Nephron progenitor cell (in vitro differentiated cells): ENCODE results near the gene HS3ST4.

Experiments used
- DNase-seq: peaks from one replicate; pipeline ENCODE4 v3.0.0; 2021
- H3K27ac Mint-ChIP-seq: 2 replicates; pipeline ENCODE4 v1.8.0; 2021; ENCODE audit warnings: mild to moderate bottlenecking, moderate library complexity, mixed read lengths
- H3K27me3 Mint-ChIP-seq: 2 replicates; pipeline ENCODE4 v1.8.0; 2021; ENCODE audit warnings: mild to moderate bottlenecking, low read depth, mixed read lengths; ENCODE audit not compliant: poor library complexity
- H3K36me3 Mint-ChIP-seq: 2 replicates; pipeline ENCODE4 v1.8.0; 2021; ENCODE audit warnings: low read depth, mixed read lengths
- H3K4me1 Mint-ChIP-seq: 2 replicates; pipeline ENCODE4 v1.8.0; 2021; ENCODE audit warnings: mixed read lengths
- H3K4me3 Mint-ChIP-seq: 2 replicates; pipeline ENCODE4 v1.8.0; 2021; ENCODE audit warnings: mild to moderate bottlenecking, moderate library complexity, mixed read lengths
- H3K9me3 Mint-ChIP-seq: 2 replicates; pipeline ENCODE4 v1.8.0; 2021; ENCODE audit warnings: mild to moderate bottlenecking, moderate library complexity, mixed read lengths
- CTCF ChIP-seq: fragments of 200-600 bp; sonication (generic); IDR thresholded peaks from 2 replicates; pipeline ENCODE4 v1.5.0; 2021; ENCODE audit warnings: antibody characterized with exemption

The HS3ST4 gene

GRCh38 chr16:26157319-26157718 lies 465.6 kb downstream of the HS3ST4 start:
- no peak overlapping the region for H3K4me3 Mint-ChIP-seq
- H3K36me3 Mint-ChIP-seq, result no peaks in the 10 kb centered on the region
- H3K27me3 Mint-ChIP-seq, result peaks cover 3% of the 10 kb centered on the region
- TF ChIP-seq CTCF, result no peak
- H3K9me3 Mint-ChIP-seq, result peaks cover 5% of the 10 kb centered on the region
- H3K4me1 Mint-ChIP-seq, result peaks cover 14% of the 10 kb centered on the region
- DNase-seq, result no peak
- no peak overlapping the region for H3K27ac Mint-ChIP-seq

- no peaks in the 10 kb centered on the region for H3K36me3 Mint-ChIP-seq
- no peak for TF ChIP-seq CTCF
- no peak for DNase-seq
- H3K4me3 Mint-ChIP-seq, result no peak overlapping the region
- no peak overlapping the region for H3K27ac Mint-ChIP-seq
- H3K9me3 Mint-ChIP-seq, result peaks cover 5% of the 10 kb centered on the region
- peaks cover 14% of the 10 kb centered on the region for H3K4me1 Mint-ChIP-seq
- peaks cover 3% of the 10 kb centered on the region for H3K27me3 Mint-ChIP-seq
Observed at GRCh38 chr16:26158142-26158759, 466.5 kb downstream of the HS3ST4 start.

GRCh38 chr16:26161461-26162180 lies 469.9 kb downstream of the HS3ST4 start:
- Mint-ChIP-seq H3K4me3 (no peak overlapping the region), H3K27ac (no peak overlapping the region), H3K36me3 (no peaks in the 10 kb centered on the region), H3K27me3 (peaks cover 8% of the 10 kb centered on the region), H3K4me1 (peaks cover 4% of the 10 kb centered on the region), H3K9me3 (peaks cover 22% of the 10 kb centered on the region)
- TF ChIP-seq CTCF, result no peak
- no peak for DNase-seq

DNA sequence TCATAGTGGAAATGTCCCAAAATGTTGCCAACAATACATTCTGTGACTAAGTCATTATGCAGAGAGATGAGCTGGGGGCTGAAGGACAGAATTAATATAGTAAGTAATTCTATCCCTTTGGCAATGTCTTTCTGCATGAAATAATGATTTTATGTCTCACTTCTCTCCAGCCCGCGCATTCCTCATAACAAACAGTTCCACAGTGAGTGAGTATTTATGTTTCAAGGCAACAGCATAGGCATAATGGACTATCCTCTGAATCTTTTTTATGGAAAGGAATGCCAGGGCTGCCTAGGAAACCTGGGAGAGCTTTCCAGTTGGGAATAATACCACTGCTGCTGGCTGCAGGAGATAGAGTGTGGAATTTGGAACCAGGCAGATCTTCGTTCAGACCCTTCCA lies 477.7 kb downstream of the HS3ST4 start:
- Mint-ChIP-seq H3K9me3 (peaks cover 11% of the 10 kb centered on the region), H3K27me3 (peaks cover 10% of the 10 kb centered on the region), H3K36me3 (no peaks in the 10 kb centered on the region), H3K4me3 (no peak overlapping the region), H3K4me1 (peaks cover 31% of the 10 kb centered on the region), H3K27ac (no peak overlapping the region)
- DNase-seq, result no peak
- no peak for TF ChIP-seq CTCF

DNA sequence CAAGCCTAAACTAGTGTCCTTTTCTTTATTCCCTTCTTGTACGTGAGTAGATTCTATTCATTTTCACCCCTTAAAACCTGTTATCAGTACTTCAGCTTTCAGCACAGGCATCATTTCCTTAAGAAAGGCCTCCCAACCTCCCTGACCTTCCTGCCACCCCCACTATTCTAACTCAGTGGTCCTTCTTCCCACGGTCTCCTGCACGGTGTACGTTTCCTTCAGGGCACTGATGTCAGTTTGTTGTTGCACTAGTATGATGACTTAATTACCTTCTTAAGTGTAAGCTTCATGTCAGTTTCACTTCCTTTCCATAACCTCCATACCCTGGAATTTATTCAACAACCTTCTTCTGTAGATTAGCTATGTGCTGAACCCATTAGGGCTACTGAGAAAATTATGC lies 484.2 kb downstream of the HS3ST4 start:
- no peak for DNase-seq
- peaks cover 23% of the 10 kb centered on the region for H3K9me3 Mint-ChIP-seq
- H3K4me1 Mint-ChIP-seq, result peaks cover 28% of the 10 kb centered on the region
- peaks cover 5% of the 10 kb centered on the region for H3K36me3 Mint-ChIP-seq
- no peak overlapping the region for H3K27ac Mint-ChIP-seq
- no peak overlapping the region for H3K4me3 Mint-ChIP-seq
- no peak for TF ChIP-seq CTCF
- H3K27me3 Mint-ChIP-seq, result no peaks in the 10 kb centered on the region

DNA sequence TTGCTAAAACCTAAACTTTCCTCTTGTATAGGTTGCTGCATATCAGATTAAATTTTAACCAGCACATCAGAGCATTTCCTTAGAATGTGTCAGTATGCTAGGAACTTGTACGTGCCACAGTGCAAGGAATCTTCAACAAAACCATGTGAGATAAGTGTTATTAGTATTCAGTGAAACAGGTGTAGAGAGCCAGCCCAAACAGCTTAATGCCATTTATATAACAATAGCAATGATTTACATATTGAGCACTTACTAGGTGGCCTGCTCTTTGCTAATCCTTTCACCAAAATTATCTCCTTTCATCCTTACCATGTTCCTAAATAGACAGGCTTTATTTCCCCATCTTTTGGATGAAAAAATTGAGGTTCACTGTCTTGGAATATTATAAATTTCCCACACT lies 485.7 kb downstream of the HS3ST4 start:
- no peak for DNase-seq

More for the DNA sequence above, 485.7 kb downstream of the HS3ST4 start:
- Mint-ChIP-seq H3K27me3 (no peaks in the 10 kb centered on the region), H3K9me3 (peaks cover 27% of the 10 kb centered on the region), H3K4me3 (no peak overlapping the region), H3K4me1 (peaks cover 23% of the 10 kb centered on the region), H3K27ac (no peak overlapping the region), H3K36me3 (peaks cover 5% of the 10 kb centered on the region)
- no peak for TF ChIP-seq CTCF
